Astrocyte of the cerebellum (primary cell): Measurements from ENCODE around the gene CEP57.
"Not testable (repeated sequence)": the region's sequence is repeated elsewhere in the genome, so short reads cannot be mapped to it uniquely, and the experiment has no call there.

Source experiments
- DNase-seq: peaks from one replicate; pipeline ENCODE4 v3.0.0-alpha.2; 2011; ENCODE audit warnings: low read depth
- H3K4me3 ChIP-seq: 2 replicates; pipeline ENCODE4 v1.5.1; 2011; ENCODE audit warnings: mild to moderate bottlenecking, low read depth, low read length, moderate library complexity
- in situ Hi-C: cut with HindIII; loops from 2 replicates; pipeline ENCODE4 v1.10.0; 2017; ENCODE audit warnings: low sequenced_read_pairs
- TF ChIP-seq, protein P1 (sequence below): IDR thresholded peaks from 2 replicates; pipeline ENCODE4 v1.5.1; 2012; ENCODE audit warnings: low read length, low read depth, moderate library complexity, mild to moderate bottlenecking; ENCODE audit errors: missing control alignments

CEP57 gene

DNA sequence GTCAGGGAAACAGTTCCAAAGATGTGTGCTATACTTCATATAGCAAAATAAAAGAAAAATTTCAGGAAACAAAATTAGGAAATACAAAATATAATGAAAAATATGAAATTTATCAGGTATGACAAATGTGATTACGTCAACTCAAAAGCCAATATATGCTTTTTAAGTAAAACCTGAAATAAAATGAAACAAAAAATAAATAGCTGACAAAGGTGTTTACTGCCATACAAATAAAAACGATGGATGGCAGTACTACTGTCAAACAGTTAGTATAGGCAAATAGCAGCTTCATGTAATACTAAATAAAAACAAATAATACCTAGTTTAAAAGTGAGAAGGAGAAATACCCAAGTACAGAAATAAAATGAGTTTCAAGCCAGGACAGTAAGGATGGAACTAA is 13.7 kb downstream of the CEP57 start:
- TF ChIP-seq, protein P1, sequence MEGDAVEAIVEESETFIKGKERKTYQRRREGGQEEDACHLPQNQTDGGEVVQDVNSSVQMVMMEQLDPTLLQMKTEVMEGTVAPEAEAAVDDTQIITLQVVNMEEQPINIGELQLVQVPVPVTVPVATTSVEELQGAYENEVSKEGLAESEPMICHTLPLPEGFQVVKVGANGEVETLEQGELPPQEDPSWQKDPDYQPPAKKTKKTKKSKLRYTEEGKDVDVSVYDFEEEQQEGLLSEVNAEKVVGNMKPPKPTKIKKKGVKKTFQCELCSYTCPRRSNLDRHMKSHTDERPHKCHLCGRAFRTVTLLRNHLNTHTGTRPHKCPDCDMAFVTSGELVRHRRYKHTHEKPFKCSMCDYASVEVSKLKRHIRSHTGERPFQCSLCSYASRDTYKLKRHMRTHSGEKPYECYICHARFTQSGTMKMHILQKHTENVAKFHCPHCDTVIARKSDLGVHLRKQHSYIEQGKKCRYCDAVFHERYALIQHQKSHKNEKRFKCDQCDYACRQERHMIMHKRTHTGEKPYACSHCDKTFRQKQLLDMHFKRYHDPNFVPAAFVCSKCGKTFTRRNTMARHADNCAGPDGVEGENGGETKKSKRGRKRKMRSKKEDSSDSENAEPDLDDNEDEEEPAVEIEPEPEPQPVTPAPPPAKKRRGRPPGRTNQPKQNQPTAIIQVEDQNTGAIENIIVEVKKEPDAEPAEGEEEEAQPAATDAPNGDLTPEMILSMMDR: no peak
- H3K4me3 ChIP-seq: no peak overlapping the region
- DNase-seq: no peak
- in situ Hi-C loops: no loop called here

DNA sequence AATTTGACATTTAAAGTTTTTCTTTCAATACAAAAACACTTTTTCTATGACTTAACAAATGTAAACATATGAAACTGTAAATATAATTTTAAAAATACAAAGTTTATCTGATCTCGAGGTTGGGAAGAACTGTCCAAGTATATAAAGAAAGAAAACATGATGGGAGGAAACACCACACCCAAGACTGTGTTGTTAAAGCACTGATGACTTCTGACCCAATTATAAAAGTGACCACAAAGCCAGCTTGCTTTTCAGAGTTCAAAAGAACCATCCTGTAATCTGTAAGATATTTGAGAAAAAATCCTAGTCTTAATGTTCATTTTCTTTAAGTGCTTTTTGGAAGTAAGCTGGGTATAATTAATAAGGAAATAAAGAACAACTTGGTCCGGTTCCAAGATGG is 15.6 kb downstream of the CEP57 start:
- no peak for DNase-seq
- no peak overlapping the region for H3K4me3 ChIP-seq
- in situ Hi-C loops: no loop called here
- TF ChIP-seq, protein P1: no peak

DNA sequence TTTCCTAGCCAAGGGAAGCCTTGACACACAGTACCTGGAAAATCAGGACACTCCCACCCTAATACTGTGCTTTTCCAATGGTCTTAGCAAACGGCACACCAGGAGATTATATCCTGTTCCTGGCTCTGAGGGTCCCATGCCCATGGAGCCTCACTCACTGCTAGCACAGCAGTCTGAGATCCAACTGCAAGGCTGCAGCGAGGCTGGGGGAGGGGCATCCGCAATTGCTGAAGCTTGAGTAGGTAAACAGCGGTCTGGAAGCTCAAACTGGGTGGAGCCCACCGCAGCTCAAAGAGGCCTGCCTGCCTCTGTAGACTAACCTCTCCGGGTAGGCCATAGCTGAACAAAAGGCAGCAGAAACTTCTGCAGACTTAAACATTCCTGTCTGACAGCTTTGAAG is 16.2 kb downstream of the CEP57 start:
- in situ Hi-C loops, H3K4me3 ChIP-seq, DNase-seq: not testable (repeated sequence)

DNA sequence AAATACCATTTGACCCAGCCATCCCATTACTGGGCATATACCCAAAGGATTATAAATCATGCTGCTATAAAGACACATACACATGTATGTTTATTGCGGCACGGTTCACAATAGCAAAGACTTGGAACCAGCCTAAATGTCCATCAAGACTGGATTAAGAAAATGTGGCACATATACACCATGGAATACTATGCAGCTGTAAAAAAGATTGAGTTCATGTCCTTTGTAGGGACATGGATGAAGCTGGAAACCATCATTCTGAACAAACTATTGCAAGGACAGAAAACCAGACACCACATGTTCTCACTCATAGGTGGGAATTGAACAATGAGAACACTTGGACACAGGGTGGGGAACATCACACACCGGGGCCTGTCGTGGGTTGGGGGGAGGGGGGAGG is 20.8 kb downstream of the CEP57 start:
- H3K4me3 ChIP-seq: not testable (repeated sequence)

DNA sequence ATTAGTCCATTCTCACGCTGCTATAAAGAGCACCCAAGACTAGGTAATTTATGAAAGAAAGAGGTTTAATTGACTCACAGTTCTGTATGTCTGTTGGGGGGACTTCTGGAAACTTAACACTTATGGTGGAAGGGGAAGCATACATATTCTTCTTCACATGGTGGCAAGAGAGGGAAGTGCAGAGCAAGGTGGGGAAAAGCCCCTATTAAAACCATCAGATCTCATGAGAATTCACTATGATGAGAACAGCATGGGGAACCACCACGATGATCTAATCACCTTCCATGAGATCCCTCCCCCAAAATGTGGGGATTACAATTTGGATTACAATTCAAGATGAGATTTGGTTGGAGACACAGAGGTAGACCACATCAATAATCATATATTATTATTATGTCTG is 25.7 kb downstream of the CEP57 start:
- TF ChIP-seq, protein P1: no peak
- in situ Hi-C loops: no loop called here
- DNase-seq: no peak

More for the DNA sequence above, 20.8 kb downstream of the CEP57 start:
- in situ Hi-C loops, DNase-seq: not testable (repeated sequence)

DNA sequence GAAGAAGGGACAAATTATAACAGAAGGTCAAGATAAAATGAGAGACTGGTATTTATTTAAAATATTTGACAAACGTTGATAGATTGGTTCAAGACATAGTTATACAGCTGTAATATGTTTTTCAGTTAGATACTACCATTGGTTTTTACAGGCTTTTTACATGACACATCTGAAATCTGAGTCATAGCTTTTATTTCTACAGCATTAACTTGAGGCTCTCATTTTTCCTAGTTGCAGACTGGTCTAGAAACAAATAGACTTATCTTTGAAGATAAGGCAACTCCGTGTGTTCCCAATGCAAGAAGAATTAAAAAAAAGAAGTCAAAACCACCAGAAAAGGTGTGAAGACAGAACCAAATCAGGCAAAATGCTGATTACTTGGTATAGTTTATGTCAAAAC is 31.3 kb downstream of the CEP57 start:
- in situ Hi-C loops: no loop called here
- H3K4me3 ChIP-seq: no peak overlapping the region
- no peak for DNase-seq
- TF ChIP-seq, protein P1: no peak

More for the DNA sequence above, 25.7 kb downstream of the CEP57 start:
- no peak overlapping the region for H3K4me3 ChIP-seq

DNA sequence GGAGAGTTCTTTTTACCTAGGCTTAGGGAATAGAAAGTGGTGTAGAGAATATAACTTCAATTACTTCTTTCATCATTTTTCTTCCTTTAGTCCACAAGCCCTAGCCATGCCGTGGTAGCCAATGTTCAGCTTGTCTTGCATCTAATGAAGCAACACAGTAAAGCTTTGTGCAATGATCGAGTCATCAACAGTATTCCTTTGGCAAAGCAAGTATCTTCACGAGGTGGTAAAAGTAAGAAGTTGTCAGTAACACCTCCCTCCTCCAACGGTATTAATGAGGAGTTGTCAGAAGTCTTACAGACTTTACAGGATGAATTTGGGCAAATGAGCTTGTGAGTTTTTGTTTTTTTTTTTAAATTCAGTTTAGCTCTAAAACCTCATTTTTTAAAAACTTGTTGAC is 37.4 kb downstream of the CEP57 start:
- no peak overlapping the region for H3K4me3 ChIP-seq
- no peak for DNase-seq
- TF ChIP-seq, protein P1: no peak
- in situ Hi-C loops: loop anchor here (25.0 kb wide), 1 partner anchor 560 kb away; the partner anchor contains the start of genes CCDC82 and JRKL
